CD4-positive, alpha-beta T cell treated with Interleukin-10 for 1 hour (primary cell): ENCODE data around the gene ADCY9.
"Not testable (repeated sequence)": the region's sequence is repeated elsewhere in the genome, so short reads cannot be mapped to it uniquely, and the experiment has no call there.

ENCODE experiments used
- DNase-seq: peaks from one replicate; pipeline ENCODE4 v3.0.0-alpha.2; 2020

ADCY9 gene

GRCh38 chr16:3948378-3948995, 167.8 kb downstream of the ADCY9 start:
- no peak for DNase-seq

- DNase-seq: no peak
Measured at GRCh38 chr16:3946604-3947180, 169.6 kb downstream of the ADCY9 start.

DNA sequence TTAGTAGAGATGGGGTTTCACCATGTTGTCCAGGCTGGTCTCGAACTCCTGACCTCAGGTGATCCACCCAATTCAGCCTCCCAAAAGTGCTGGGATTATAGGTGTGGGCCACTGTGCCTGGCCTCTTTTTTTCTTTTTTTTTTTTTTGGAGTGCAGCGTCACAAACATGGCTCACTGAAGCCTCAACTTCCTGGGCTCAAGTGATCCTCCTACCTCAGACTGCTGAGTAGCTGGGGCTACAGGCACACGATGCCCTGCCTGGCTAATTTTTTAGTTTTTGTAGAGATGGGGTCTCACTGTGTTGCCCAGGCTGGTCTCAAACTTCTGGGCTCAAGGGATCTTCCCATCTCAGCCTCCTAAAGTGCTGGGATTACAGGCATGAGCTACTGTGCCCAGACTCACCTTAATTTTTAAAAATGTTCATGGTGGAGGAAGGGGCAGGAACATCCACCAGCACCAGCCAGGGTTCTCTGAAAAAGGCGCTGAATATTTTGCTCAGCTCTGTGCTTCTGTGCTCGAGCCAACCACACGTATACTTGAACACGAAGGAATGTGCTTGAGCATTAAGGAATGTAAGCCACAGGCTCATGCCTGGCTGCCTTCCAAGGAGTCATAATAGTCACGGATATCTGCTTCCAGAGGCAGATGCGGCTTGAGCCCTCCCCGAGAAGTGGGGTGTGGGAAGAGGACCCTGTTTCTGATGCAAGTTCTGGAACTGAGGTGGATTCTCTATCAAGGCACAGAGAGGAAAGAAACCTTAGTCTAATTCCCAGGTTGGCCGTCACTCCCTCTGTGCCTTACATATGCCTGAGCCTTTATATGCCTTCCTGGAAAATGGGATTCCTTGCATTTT, 170.3 kb downstream of the ADCY9 start:
- DNase-seq: no peak

DNA sequence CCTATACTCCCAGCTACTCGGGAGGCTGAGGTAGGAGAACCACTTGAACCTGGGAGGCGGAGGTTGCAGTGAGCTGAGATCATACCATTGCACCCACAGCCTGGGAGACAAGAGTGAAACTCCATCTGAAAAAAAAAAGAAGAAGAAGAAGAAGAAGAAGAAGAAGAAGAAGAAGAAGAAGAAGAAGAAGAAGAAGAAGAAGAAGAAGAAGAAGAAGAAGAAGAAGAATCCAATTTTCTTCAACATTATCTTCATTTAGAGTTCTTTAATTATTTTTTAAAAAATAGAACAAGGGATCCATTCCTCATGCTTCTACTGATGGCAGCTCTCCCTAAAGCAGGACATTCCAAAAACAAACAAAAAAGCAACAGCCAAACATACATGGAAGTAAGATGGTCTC, 171.8 kb downstream of the ADCY9 start:
- DNase-seq: not testable (repeated sequence)

DNA sequence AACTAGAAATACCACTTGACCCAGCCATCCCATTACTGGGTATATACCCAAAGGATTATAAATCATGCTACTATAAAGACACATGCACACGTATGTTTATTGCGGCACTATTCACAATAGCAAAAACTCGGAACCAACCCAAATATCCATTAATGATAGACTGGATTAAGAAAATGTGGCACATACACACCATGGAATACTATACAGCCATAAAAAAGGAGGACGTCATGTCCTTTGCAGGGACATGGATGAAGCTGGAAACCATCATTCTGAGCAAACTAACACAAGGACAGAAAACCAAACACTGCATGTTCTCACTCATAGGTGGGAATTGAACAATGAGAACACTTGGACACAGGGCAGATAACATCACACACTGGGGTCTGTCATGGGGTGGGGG, 174.1 kb downstream of the ADCY9 start:
- not testable (repeated sequence) for DNase-seq

- peak; percentile 66 for DNase-seq
Measured at GRCh38 chr16:3938843-3939624, 177.2 kb downstream of the ADCY9 start.

GRCh38 chr16:3938471-3938842, 177.8 kb downstream of the ADCY9 start:
- DNase-seq: no peak

DNA sequence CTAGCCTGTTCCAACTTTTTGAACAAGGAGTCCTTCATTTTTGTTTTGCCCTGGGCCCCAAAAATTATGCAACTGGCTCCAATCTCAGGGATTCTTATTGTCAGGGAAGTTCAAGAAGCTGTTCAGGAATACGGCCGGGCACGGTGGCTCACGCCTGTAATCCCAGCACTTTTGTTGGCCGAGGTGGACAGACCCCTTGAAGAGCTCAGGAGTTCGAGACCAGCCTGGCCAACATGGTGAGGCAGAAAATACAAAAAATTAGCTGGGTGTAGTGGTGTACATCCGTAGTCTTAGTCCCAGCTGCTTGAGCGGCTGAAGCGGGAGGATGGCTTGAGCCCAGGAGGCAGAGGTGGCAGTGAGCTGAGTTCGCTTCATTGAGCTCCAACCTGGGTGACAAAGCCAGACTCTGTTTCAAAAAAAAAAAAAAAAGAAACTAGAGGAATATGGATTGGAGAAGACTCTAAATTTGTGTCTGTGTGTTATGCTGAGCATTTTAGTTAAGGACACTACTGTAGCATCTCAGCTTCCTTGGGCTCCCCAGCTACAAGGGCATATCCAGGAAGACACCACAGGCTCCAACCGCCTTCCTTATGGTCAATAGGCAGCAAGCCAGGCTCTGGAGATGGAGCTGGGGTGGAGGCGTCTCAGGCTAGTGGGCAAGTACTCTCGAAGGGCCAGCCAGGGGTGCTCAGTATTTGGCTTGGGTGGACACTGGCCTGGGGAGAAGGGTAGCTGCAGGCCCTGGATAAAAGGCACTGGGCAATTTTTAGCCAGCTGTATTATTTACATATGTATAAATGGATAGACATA, 179.0 kb downstream of the ADCY9 start:
- DNase-seq: no peak

DNA sequence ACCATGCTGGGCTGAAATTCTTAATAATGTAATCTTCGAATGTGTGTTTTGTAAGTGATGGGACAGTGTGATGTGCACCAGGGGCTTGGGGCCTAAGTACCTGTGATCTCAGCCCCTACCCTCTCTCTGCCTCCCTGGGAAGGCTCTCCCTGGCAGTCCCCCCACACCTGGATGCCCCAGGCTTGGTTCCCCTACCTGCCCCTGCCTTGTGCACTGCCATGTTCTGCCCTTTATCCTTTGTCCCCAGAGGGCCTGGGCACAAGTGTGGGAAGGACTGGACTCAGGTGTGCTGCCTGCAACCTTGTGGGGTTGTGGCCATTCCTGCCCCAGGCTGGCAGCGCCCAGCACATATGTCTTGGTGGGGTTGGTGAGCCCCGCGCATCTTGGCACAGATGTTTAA, 180.3 kb downstream of the ADCY9 start:
- no peak for DNase-seq

- DNase-seq: no peak
Measured at GRCh38 chr16:3934491-3935181, 181.6 kb downstream of the ADCY9 start.

DNA sequence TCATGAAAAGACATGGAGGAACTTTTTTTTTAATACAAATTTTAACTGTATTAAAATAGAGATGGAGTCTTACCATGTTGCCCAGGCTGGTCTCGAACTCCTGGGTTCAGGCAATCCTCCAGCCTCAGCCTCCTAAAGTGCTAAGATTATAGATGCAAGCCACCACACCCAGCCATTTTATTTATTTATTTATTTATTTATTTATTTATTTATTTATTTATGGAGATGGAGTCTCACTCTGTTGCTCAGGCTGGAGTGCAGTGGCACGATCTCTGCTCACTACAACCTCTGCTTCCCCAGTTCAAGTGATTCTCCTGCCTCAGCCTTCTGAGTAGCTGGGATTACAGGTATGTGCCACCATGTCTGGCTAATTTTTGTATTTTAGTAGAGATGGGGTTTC, 189.1 kb downstream of the ADCY9 start:
- DNase-seq: not testable (repeated sequence)

GRCh38 chr16:3924763-3925162, 191.5 kb downstream of the ADCY9 start:
- no peak for DNase-seq

- no peak for DNase-seq
Measured at GRCh38 chr16:3922241-3922640, 194.0 kb downstream of the ADCY9 start.

GRCh38 chr16:3920206-3920605, 196.0 kb downstream of the ADCY9 start:
- no peak for DNase-seq

- DNase-seq: no peak
Measured at GRCh38 chr16:3919413-3919812, 196.8 kb downstream of the ADCY9 start.

DNA sequence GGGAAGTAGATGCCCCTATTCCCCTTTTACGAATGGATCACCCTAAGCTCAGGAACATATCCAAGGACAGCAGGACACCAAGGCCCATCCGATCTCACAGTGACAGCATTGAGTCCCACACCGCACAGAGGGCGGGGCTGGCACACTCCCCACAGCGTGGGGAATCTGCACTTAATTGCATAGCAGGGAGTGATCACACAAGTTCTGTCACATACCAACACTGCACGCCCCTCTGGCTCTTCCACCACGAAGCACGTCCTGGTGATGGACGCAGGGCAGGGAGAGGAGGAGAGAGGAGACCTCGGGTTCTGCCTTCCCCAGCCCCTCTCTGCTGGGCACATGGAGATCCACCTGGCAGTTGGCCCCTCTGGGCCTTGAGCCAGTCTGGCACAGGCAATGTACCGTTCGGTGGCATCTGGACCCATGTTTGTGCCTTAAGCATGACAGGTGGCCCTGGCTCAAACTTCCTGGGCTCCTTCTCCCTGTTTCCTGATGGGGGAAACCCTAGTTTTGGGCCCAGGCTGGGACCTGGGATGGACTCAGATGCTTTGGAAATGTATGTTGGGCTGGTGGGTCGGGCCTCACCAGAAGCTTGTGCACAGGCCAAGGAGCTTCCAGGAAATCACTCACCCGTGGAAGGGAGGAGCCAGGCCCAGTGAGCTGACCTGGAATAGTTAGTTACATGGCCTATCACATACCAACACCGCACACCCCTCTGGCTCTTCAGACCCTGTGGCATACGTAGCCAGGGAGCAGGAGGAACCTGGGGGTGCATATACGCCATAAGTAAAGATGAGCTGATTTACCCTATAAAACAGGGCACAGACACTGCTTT, 200.6 kb downstream of the ADCY9 start:
- DNase-seq: no peak

DNA sequence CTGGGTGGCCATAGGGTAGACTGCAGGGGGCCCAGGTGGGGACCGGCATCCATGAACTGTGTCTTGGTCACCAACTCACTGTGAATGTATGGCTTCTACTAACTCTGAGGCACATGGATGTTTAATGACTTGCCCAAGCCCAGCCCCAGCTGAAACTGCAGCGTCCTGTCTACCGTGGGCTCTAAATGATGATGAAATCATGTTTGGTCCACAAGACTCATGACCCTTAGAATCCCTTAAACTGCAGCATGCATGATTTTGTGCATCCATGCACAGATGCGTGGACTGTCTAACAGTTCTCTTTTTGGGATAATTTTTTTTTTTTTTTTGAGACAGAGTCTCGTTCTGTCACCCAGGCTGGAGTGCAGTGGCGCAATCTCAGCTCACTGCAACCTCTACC, 203.3 kb downstream of the ADCY9 start:
- DNase-seq: no peak
